A549 (cell line): ENCODE data around the gene CLCN3.

Source experiments
- CTCF ChIP-seq: fragments of >200 bp; sonication (Bioruptor Twin); formaldehyde crosslinking; IDR thresholded peaks from 3 replicates; pipeline ENCODE4 v1.5.1; 2016
- GATA3 ChIP-seq: IDR thresholded peaks from 2 replicates; pipeline ENCODE4 v1.6.1; 2012; ENCODE audit warnings: borderline replicate concordance
- MAFK ChIP-seq: fragments of 450-650 bp; IDR thresholded peaks from 2 replicates; pipeline ENCODE4 v1.6.1; 2014; ENCODE audit not compliant: partially characterized antibody
- MAZ ChIP-seq: fragments of 150-350 bp; IDR thresholded peaks from 2 replicates; pipeline ENCODE4 v1.6.1; 2014; ENCODE audit warnings: antibody characterized with exemption, low read depth, low read length, borderline replicate concordance
- MYC ChIP-seq: IDR thresholded peaks from 2 replicates; pipeline ENCODE4 v1.6.1; 2012; ENCODE audit warnings: mild to moderate bottlenecking, inconsistent platforms, low read length, improper control_type of control experiment, borderline replicate concordance
- POLR2A ChIP-seq: IDR thresholded peaks from 2 replicates; pipeline ENCODE4 v1.6.1; 2012; ENCODE audit warnings: mild to moderate bottlenecking, low read length
- ZNF302 ChIP-seq: fragments of 250-450 bp; sonication (Bioruptor Pico); IDR thresholded peaks from 2 replicates; pipeline ENCODE4 v1.9.0; 2021; ENCODE audit warnings: inconsistent platforms, mild to moderate bottlenecking, moderate library complexity
- TF ChIP-seq, protein P1 (sequence below): fragments of 150-350 bp; IDR thresholded peaks from 2 replicates; pipeline ENCODE4 v1.6.1; 2014; ENCODE audit warnings: low read depth, mild to moderate bottlenecking, low read length

GRCh38 chr4:169765835-169766234 is 145.5 kb downstream of the CLCN3 start:
- TF ChIP-seq ZNF302 (CRISPR knock-in tag) (no peak), MYC (no peak), POLR2A (no peak), CTCF (no peak), MAZ (no peak), GATA3 (no peak), MAFK (no peak)
- TF ChIP-seq, protein P1, sequence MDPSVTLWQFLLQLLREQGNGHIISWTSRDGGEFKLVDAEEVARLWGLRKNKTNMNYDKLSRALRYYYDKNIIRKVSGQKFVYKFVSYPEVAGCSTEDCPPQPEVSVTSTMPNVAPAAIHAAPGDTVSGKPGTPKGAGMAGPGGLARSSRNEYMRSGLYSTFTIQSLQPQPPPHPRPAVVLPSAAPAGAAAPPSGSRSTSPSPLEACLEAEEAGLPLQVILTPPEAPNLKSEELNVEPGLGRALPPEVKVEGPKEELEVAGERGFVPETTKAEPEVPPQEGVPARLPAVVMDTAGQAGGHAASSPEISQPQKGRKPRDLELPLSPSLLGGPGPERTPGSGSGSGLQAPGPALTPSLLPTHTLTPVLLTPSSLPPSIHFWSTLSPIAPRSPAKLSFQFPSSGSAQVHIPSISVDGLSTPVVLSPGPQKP, result no peak
